ENCODE measurements around the gene DHX35.
"Not testable (repeated sequence)": the region's sequence is repeated elsewhere in the genome, so short reads cannot be mapped to it uniquely, and the experiment has no call there.

DHX35 gene

GRCh38 chr20:38975539-38976120 is 13.5 kb downstream of the DHX35 start:
- DNase-seq (ENCODE audit: low read depth in 2 of 2): no peak

- no peak for DNase-seq (ENCODE audit: low read depth in 2 of 2)
These were observed 17.3 kb downstream of the DHX35 start for GRCh38 chr20:38979434-38979833.

GRCh38 chr20:38979842-38980241 is 17.7 kb downstream of the DHX35 start:
- DNase-seq (ENCODE audit: low read depth in 2 of 2): no peak

- no peak for DNase-seq (ENCODE audit: low read depth in 2 of 2)
These were observed 20.1 kb downstream of the DHX35 start for GRCh38 chr20:38982291-38982690.

- no peak for DNase-seq (ENCODE audit: low read depth in 2 of 2)
These were observed 22.9 kb downstream of the DHX35 start for GRCh38 chr20:38985060-38985459.

GRCh38 chr20:38985603-38986170 is 23.5 kb downstream of the DHX35 start:
- no peak for DNase-seq (ENCODE audit: low read depth in 2 of 2)

- no peak for DNase-seq (ENCODE audit: low read depth in 2 of 2)
These were observed 24.5 kb downstream of the DHX35 start for GRCh38 chr20:38986663-38987062.

- DNase-seq (ENCODE audit: low read depth in 2 of 2): no peak
These were observed 25.6 kb downstream of the DHX35 start for GRCh38 chr20:38987777-38988176.

- no peak for DNase-seq (ENCODE audit: low read depth in 2 of 2)
These were observed 28.6 kb downstream of the DHX35 start for GRCh38 chr20:38990728-38991127.

- no peak for DNase-seq (ENCODE audit: low read depth in 2 of 2)
These were observed 29.9 kb downstream of the DHX35 start for GRCh38 chr20:38991814-38992704.

- no peak for DNase-seq (ENCODE audit: low read depth in 2 of 2)
These were observed 33.4 kb downstream of the DHX35 start for GRCh38 chr20:38995536-38996044.

- not testable (repeated sequence) for DNase-seq (ENCODE audit: low read depth in 2 of 2)
These were observed 34.7 kb downstream of the DHX35 start for GRCh38 chr20:38996866-38997265.

- peak; percentile 35 to 61 for DNase-seq (ENCODE audit: low read depth in 2 of 2)
These were observed 35.5 kb downstream of the DHX35 start for GRCh38 chr20:38997622-38998021.

- DNase-seq (ENCODE audit: low read depth in 2 of 2): no peak
These were observed 37.1 kb downstream of the DHX35 start for GRCh38 chr20:38999217-38999616.

- DNase-seq (ENCODE audit: low read depth in 2 of 2): no peak
These were observed 38.1 kb downstream of the DHX35 start for GRCh38 chr20:38999965-39000910.

- no peak for DNase-seq (ENCODE audit: low read depth in 2 of 2)
These were observed 42.4 kb downstream of the DHX35 start for GRCh38 chr20:39004508-39004907.

- DNase-seq (ENCODE audit: low read depth in 2 of 2): no peak
These were observed 47.2 kb downstream of the DHX35 start for GRCh38 chr20:39009348-39009747.

GRCh38 chr20:39010496-39010895 is 48.4 kb downstream of the DHX35 start:
- no peak for DNase-seq (ENCODE audit: low read depth in 2 of 2)

- no peak for DNase-seq (ENCODE audit: low read depth in 2 of 2)
These were observed 51.5 kb downstream of the DHX35 start for GRCh38 chr20:39013662-39014109.

- no peak for DNase-seq (ENCODE audit: low read depth in 2 of 2)
These were observed 53.9 kb downstream of the DHX35 start for GRCh38 chr20:39016041-39016440.

GRCh38 chr20:39016506-39016905 is 54.4 kb downstream of the DHX35 start:
- DNase-seq (ENCODE audit: low read depth in 2 of 2): no peak
